NT2/D1 (cell line): ENCODE results near the gene USP20.

Source experiments
- DNase-seq: peaks from one replicate; pipeline ENCODE4 v3.0.0-alpha.2; 2011; ENCODE audit warnings: low read depth, low spot score
- H3K27me3 ChIP-seq: 2 replicates; pipeline ENCODE4 v1.6.0; 2011; ENCODE audit warnings: mild to moderate bottlenecking; ENCODE audit not compliant: insufficient read length, insufficient read depth
- H3K36me3 ChIP-seq: 2 replicates; pipeline ENCODE4 v1.6.1; 2011; ENCODE audit warnings: mild to moderate bottlenecking, low read length, mixed read lengths; ENCODE audit not compliant: insufficient read depth, insufficient read length
- H3K4me1 ChIP-seq: 2 replicates; pipeline ENCODE4 v1.5.1; 2011; ENCODE audit not compliant: insufficient read depth, insufficient read length
- H3K4me3 ChIP-seq: 2 replicates; pipeline ENCODE4 v1.5.1; 2011; ENCODE audit warnings: low read depth; ENCODE audit not compliant: insufficient read length
- H3K9ac ChIP-seq: 2 replicates; pipeline ENCODE4 v1.6.0; 2011; ENCODE audit warnings: low read depth; ENCODE audit not compliant: insufficient read length
- H3K9me3 ChIP-seq: 2 replicates; pipeline ENCODE4 v1.5.1; 2011; ENCODE audit warnings: mild to moderate bottlenecking, low read length; ENCODE audit not compliant: insufficient read depth
- SUZ12 ChIP-seq: IDR thresholded peaks from 2 replicates; pipeline ENCODE4 v1.6.1; 2011; ENCODE audit not compliant: insufficient read length, insufficient read depth; ENCODE audit errors: extremely low read depth
- YY1 ChIP-seq: IDR thresholded peaks from 2 replicates; pipeline ENCODE4 v1.6.1; 2011; ENCODE audit not compliant: insufficient read length, insufficient read depth
- ZNF274 ChIP-seq: IDR thresholded peaks from 2 replicates; pipeline ENCODE4 v1.6.1; 2011; ENCODE audit warnings: mild to moderate bottlenecking, low read depth, low read length

USP20 gene

DNA sequence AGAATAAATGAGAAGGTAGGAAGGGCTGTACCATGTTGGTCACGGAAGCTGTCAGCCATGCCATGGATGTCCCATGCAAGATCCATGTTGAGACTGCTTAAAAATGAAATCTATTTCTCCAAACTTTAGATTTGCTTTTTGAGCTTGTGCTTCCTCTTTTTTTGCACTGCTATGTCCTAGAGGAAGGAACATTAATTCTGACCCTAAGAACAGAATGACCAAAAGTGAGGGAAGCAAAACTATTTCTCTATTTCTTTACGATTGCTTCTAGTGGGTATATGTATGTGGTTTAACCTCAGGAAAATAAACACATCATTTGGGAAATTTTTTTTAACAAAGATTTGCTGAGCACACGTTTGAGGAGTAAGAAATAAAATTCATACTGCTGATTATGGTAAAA, 84.6 kb downstream of the USP20 start:
- no peaks in the 10 kb centered on the region for H3K9me3 ChIP-seq
- H3K4me1 ChIP-seq: peaks cover 2% of the 10 kb centered on the region
- no peak for DNase-seq
- TF ChIP-seq YY1: no peak
- TF ChIP-seq SUZ12: no peak
- no peak for TF ChIP-seq ZNF274
- H3K36me3 ChIP-seq: peaks cover 31% of the 10 kb centered on the region
- H3K27me3 ChIP-seq: no peaks in the 10 kb centered on the region
- H3K9ac ChIP-seq: no peak overlapping the region
- H3K4me3 ChIP-seq: no peak overlapping the region

GRCh38 chr9:129921905-129922304, 86.6 kb downstream of the USP20 start:
- TF ChIP-seq ZNF274 (no peak), SUZ12 (no peak), YY1 (no peak)
- no peak overlapping the region for H3K9ac ChIP-seq
- H3K9me3 ChIP-seq: no peaks in the 10 kb centered on the region
- H3K36me3 ChIP-seq: peaks cover 44% of the 10 kb centered on the region
- H3K4me1 ChIP-seq: peaks cover 2% of the 10 kb centered on the region
- no peak for DNase-seq
- H3K27me3 ChIP-seq: no peaks in the 10 kb centered on the region
- no peak overlapping the region for H3K4me3 ChIP-seq

DNA sequence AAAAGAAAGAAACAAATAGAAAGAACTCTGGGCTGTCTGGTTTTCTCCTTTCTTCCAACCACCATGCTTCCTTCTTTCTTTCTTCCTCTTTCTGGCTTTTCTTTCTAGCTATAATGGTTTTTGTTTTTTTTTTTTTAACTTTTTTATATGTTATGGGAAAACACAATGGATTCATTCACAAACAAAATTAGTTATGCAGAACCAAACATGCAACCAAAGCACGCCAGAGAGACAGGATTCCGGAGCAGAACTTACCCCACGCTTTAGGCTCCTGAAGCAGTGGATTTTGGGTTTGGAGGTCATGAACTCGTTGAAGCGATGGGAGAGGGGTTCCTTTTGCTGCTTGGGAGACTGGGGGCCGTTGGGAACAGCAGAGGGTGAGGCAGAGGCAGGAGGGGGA, 88.3 kb downstream of the USP20 start:
- peaks cover 50% of the 10 kb centered on the region for H3K36me3 ChIP-seq

DNA sequence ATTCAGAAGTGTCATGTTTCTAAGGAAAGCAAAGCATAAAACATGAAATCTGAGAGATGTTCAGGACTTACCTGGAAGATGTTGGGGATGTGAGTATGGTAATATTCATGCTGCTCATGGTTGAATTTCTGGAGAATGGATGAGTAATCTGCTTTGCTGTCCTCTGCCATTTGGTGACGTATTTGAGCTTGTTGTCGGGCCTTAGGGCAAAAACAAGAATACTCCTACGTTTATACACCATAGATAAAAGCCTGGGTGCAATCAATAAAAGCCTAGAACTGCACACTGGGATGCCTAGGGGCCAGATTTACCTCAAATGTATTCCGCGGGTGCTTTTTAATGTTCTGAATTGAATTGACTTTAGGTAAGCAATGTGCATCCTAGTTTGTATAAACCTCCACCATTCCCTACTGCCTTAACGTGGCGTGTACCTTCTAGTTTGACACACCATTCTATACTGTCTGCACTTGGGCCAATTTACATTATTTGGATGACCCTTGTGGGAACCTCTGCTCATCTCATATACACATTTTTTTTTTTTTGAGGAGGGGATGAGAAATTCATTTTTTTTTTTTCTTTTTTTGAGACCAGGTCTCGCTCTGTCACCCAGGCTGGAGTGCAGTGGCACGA, 94.4 kb downstream of the USP20 start:
- Histone ChIP-seq H3K36me3 (peaks cover 37% of the 10 kb centered on the region), H3K9ac (no peak overlapping the region)

More for the DNA sequence above, 88.3 kb downstream of the USP20 start:
- Histone ChIP-seq H3K9me3 (no peaks in the 10 kb centered on the region), H3K9ac (no peak overlapping the region), H3K4me3 (no peak overlapping the region), H3K4me1 (peaks cover 2% of the 10 kb centered on the region), H3K27me3 (no peaks in the 10 kb centered on the region)
- no peak for TF ChIP-seq ZNF274
- no peak for TF ChIP-seq YY1
- TF ChIP-seq SUZ12: no peak
- no peak for DNase-seq

DNA sequence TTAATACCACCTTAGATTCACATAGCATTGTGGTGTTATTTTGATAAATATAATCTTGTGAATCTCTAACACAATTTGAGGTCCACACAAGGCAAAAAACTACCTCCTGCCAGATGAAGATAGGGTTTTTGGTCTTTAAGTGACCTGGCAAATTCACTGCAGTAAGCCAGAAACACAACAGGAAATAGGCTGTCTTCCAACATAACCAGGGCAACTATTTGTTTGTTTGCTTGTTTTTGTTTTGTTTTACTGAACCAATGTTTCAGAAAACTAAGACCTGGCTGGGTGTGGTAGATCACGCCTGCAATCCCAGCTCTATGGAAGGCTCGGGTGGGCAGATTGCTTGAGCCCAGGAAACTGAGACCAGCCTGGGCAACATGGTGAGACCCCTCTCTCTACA, 95.5 kb downstream of the USP20 start:
- no peaks in the 10 kb centered on the region for H3K4me1 ChIP-seq
- no peaks in the 10 kb centered on the region for H3K9me3 ChIP-seq
- no peaks in the 10 kb centered on the region for H3K27me3 ChIP-seq
- TF ChIP-seq SUZ12 (no peak), ZNF274 (no peak), YY1 (no peak)
- no peak overlapping the region for H3K4me3 ChIP-seq
- H3K9ac ChIP-seq: no peak overlapping the region
- peaks cover 31% of the 10 kb centered on the region for H3K36me3 ChIP-seq
- DNase-seq: no peak

More for the DNA sequence above, 94.4 kb downstream of the USP20 start:
- no peak overlapping the region for H3K4me3 ChIP-seq
- no peaks in the 10 kb centered on the region for H3K9me3 ChIP-seq
- H3K4me1 ChIP-seq: no peaks in the 10 kb centered on the region
- no peak for DNase-seq
- no peak for TF ChIP-seq YY1
- TF ChIP-seq ZNF274: no peak
- TF ChIP-seq SUZ12: no peak
- no peaks in the 10 kb centered on the region for H3K27me3 ChIP-seq
